Measurements from ENCODE around the gene TEDC2.

The TEDC2 gene

DNA sequence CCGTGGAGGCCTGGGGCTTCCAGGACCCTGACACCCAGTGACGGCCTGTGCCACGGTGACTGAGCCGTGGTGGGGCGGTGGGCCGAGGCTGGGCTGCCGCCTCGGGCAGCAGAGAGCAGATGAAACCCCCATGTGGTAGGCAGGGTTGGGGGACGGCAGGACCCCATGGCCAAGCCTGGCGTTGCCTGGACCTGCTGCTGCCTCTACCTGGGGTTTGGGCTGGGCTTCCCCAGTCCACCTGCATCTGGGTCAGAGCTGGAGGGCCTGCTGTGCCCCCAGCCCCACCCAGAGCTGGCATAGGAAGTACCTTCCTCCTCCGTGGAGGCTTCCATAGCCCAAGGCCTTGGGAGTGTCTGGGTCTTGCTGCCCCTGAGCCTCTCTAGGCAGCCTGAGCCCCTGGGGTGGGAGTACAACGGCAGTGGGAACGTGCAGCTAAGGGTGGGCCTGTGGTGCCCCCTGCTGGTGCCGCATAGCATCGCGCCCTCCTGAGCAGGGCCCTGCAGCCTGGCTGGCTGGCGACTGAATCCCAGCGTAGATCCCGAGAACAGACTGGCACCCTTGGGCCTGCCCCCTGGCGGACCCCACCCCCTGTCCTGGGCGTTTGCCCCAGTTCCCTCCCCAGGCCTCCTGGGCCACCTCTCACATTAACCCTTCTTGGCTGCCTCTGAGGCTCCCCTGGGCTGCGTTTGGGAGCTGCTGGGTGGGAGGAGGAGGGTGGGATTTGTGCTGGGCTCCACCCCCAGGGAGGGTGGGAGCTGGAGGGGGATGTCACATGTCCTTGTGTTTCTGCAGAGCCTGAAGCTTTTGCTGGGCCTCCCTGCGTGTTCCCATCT, 41.2 kb downstream of the TEDC2 start:
- no peak overlapping the region for H3K4me3 ChIP-seq (ENCODE audit: low read depth, low read length)
- TF ChIP-seq, protein P1, sequence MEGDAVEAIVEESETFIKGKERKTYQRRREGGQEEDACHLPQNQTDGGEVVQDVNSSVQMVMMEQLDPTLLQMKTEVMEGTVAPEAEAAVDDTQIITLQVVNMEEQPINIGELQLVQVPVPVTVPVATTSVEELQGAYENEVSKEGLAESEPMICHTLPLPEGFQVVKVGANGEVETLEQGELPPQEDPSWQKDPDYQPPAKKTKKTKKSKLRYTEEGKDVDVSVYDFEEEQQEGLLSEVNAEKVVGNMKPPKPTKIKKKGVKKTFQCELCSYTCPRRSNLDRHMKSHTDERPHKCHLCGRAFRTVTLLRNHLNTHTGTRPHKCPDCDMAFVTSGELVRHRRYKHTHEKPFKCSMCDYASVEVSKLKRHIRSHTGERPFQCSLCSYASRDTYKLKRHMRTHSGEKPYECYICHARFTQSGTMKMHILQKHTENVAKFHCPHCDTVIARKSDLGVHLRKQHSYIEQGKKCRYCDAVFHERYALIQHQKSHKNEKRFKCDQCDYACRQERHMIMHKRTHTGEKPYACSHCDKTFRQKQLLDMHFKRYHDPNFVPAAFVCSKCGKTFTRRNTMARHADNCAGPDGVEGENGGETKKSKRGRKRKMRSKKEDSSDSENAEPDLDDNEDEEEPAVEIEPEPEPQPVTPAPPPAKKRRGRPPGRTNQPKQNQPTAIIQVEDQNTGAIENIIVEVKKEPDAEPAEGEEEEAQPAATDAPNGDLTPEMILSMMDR (IDR thresholded peaks at IDR 0.05; ENCODE audit: low read depth, low read length, missing control alignments), result peak; percentile 98
- DNase-seq (ENCODE audit: low read depth), result no peak

DNA sequence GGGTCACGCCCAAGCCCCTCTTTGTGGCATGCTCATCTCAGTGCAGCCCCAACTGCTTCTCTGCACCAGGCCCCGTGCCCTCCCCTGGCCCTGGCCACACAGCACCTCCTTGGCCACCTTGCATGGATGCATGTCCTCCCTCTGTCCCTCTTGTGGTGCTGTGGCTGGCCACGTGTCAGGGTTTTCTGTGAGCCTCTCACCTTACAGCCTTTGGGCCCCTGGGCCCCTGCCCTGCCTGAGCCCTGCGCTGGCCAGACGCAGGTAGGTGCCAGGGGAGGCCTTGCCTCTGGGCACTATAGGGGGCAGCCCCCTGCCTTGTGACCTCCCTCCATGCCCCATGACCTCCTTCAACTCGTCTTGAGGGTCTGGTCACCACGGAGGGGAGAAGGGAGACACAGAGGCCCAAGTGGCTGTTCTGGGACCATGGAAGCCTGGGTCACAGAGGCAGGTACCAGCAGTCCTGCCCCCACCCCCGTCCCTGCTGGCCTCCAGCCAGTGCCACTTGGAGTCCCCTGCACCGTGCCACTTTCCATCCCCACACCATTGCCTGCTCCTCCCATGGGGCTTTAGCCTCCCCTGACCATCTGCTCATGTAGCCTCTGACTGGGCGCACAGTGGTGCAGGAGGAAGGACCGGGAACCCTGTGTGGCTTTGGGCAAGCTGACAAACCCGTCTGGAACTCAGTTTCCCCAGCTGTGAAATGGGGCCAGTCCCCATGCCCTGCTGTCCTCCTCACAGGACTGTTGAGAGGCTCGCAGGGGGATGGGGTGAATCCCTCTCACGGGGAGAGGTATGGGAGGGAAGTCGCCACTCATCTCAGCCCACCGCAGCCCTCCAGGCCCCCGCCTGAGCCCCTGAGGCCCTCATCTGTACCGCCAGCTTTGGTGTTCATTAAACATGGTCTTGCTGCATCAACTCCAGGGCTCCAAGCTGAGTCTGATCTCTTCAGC, 42.3 kb downstream of the TEDC2 start:
- TF ChIP-seq, protein P1 (IDR thresholded peaks at IDR 0.05; ENCODE audit: low read depth, low read length, missing control alignments), result no peak
- DNase-seq (ENCODE audit: low read depth), result no peak
- H3K4me3 ChIP-seq (ENCODE audit: low read depth, low read length), result no peak overlapping the region

DNA sequence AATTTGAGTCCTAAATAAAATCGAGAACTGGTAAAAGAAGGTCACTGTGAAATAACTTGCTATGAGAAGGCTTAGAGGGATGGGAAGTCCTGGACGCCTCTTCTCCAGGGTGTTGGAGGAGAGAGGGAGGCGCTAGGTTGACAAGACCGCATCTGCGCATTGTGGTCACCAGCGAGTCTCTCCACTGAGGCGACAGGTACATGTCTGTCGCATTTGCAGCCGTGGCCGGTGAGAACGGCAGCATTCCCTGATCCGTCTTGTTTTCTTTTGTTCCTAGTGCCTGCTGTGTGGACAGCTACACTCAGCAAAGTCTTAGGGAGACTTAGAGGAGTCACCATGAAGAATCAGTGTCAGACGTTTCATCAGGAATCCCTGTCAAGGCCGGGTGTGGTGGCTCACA, 45.8 kb downstream of the TEDC2 start:
- DNase-seq (ENCODE audit: low read depth), result no peak
- TF ChIP-seq, protein P1 (IDR thresholded peaks at IDR 0.05; ENCODE audit: low read depth, low read length, missing control alignments), result no peak
- H3K4me3 ChIP-seq (ENCODE audit: low read depth, low read length), result no peak overlapping the region

DNA sequence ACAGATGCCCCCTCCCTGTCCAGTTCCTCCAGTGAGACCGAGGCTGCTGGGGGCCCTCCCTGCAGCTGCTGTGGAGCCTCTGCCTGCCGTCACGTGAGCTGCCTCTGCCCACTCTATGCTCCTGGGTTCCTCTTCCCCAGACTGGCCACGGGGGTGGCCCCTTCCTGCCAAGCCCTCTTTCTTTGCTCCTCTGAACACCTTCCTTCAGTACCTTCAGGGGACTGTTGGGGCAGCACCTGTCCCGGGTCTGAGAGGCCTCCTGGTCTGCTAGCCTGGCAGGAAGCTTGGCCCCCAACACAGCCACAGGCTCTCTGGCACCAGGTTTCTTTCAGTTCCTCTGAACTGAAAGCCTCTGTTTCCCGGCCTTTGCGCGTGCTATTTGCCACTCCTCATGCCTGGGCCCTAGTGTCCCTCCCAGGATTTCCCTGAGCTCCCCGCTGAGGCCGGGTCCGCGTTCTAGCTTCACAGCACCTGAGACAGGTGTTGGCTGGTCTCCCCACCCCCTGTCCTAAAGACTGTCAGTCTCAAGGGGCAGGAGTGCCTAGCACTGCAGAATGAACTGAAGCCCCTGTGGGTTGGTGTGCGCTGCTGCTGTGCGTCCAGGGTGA, 47.2 kb downstream of the TEDC2 start:
- TF ChIP-seq, protein P1 (IDR thresholded peaks at IDR 0.05; ENCODE audit: low read depth, low read length, missing control alignments), result peak; percentile 35
- no peak for DNase-seq (ENCODE audit: low read depth)
- H3K4me3 ChIP-seq (ENCODE audit: low read depth, low read length), result no peak overlapping the region

DNA sequence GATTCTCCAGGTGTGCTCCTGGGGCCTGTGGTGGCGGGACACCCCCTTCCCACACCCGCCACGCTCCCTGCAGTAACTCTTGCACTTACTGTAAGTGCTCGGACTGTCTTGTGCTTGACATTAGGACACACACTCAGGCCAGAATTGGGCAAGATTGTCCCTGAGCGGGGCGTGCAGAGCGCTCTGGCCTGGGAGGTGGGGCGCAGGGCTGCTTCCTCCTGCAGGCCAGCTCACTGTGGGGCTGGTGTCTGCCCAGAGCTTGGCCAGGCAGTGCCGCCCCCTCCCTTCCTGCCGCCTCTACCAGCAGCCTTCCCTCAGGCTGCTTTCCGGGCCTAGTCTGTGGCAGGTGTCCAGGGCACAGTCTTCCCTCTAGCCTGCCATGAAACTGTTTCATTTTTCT, 47.8 kb downstream of the TEDC2 start:
- H3K4me3 ChIP-seq (ENCODE audit: low read depth, low read length), result no peak overlapping the region
- TF ChIP-seq, protein P1 (IDR thresholded peaks at IDR 0.05; ENCODE audit: low read depth, low read length, missing control alignments), result no peak
- DNase-seq (ENCODE audit: low read depth), result no peak

DNA sequence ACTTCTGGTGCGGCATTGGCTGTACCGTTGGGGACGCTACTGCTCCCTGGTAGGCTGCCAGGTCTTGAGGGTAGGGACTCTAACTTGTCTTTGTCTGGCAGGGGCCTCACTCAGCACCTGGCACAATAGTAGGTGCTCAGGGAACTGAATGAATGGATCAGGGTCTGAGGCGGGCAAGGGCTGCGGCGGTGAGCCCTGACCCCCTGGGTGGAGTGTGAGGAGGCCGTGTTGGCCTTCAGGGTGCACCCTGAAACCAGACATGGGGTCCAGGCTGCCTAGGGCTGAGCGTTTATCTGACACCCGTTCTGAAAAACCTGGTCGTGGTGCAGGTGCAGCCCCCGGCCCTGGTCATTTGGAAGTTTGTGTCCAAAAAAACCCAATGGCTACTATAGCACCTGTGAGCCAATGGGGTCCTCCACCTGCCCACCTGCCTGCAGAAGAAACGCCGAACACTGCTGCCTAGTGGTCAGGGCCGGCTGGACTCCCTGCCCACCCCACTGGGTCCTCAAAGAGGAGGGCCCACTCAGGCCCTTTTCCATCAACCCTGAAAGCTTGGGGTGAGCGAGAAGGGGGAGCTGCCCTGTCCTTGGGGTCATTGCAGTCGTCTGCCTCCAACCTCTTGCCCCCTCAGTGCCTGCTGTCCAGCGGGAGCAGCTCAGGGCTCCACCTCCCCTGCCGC, 49.0 kb downstream of the TEDC2 start:
- no peak for DNase-seq (ENCODE audit: low read depth)
- H3K4me3 ChIP-seq (ENCODE audit: low read depth, low read length), result no peak overlapping the region
- TF ChIP-seq, protein P1 (IDR thresholded peaks at IDR 0.05; ENCODE audit: low read depth, low read length, missing control alignments), result no peak
